ENCODE data around the gene TPM1.

GRCh38 chr15:63065262-63066221, 23.0 kb downstream of the TPM1 start:
- no peak for TF ChIP-seq CREB1 (IDR thresholded peaks at IDR 0.05; ENCODE audit: low read depth)
- no peak for TF ChIP-seq CTCF (IDR thresholded peaks at IDR 0.05 in 2 of 3, conservative IDR thresholded peaks at IDR 0.05 in 1 of 3; ENCODE audit: control insufficient read depth in 2 of 3, extremely low read depth in 1 of 3, insufficient read depth in 1 of 3, low read depth in 3 of 3, low read length in 3 of 3)
- TF ChIP-seq EZH2 (IDR thresholded peaks at IDR 0.05; ENCODE audit: borderline replicate concordance, control insufficient read depth, low read depth, low read length), result no peak
- TF ChIP-seq RFX5 (IDR thresholded peaks at IDR 0.05; ENCODE audit: low read depth, low read length), result no peak
- TF ChIP-seq MXI1 (IDR thresholded peaks at IDR 0.05; ENCODE audit: low read depth, low read length), result no peak

Measured in GM12878 (cell line).